Neuronal stem cell (in vitro differentiated cells): ENCODE measurements around the gene CEMIP.

ENCODE experiments used
- DNase-seq: peaks from one replicate; pipeline ENCODE4 v3.0.0-alpha.2; 2013; ENCODE audit warnings: low spot score
- H2AFZ ChIP-seq: one replicate; pipeline ENCODE4 v1.6.1; 2013; ENCODE audit warnings: mild to moderate bottlenecking, low read length, inconsistent platforms
- H2AK5ac ChIP-seq: 2 replicates; pipeline ENCODE4 v1.6.1; 2013; ENCODE audit warnings: low read depth, mild to moderate bottlenecking, inconsistent platforms, low read length, moderate library complexity, mixed read lengths
- H2BK120ac ChIP-seq: 2 replicates; pipeline ENCODE4 v1.6.1; 2013; ENCODE audit warnings: low read depth, mild to moderate bottlenecking, inconsistent platforms, low read length, moderate library complexity, mixed read lengths
- H2BK12ac ChIP-seq: one replicate; pipeline ENCODE4 v1.6.1; 2013; ENCODE audit warnings: low read length, inconsistent platforms
- H2BK15ac ChIP-seq: 2 replicates; pipeline ENCODE4 v1.6.1; 2013; ENCODE audit warnings: mild to moderate bottlenecking, low read length, inconsistent platforms, mixed read lengths
- H2BK5ac ChIP-seq: one replicate; pipeline ENCODE4 v1.6.1; 2013; ENCODE audit warnings: inconsistent platforms, mild to moderate bottlenecking, low read length, moderate library complexity
- H3K14ac ChIP-seq: one replicate; pipeline ENCODE4 v1.6.1; 2013; ENCODE audit warnings: low read length, inconsistent platforms
- H3K18ac ChIP-seq: 2 replicates; pipeline ENCODE4 v1.6.1; 2013; ENCODE audit warnings: low read length, inconsistent platforms
- H3K23ac ChIP-seq: 2 replicates; pipeline ENCODE4 v1.6.1; 2013; ENCODE audit warnings: low read depth, mild to moderate bottlenecking, mixed read lengths, low read length, inconsistent platforms; ENCODE audit not compliant: poor library complexity
- H3K27ac ChIP-seq: replicated peaks from 3 replicates; pipeline ENCODE4 v1.5.1; 2013; ENCODE audit warnings: low read length, inconsistent platforms
- H3K27me3 ChIP-seq, 3 experiments: 2 replicates each; pipeline ENCODE4 v1.6.1; 2013; ENCODE audit warnings: low read length in 3 of 3, mild to moderate bottlenecking in 2 of 3, inconsistent platforms in 1 of 3, low read depth in 1 of 3, mixed read lengths in 1 of 3, moderate library complexity in 1 of 3; ENCODE audit not compliant: control insufficient read depth in 3 of 3, insufficient read depth in 3 of 3
- H3K36me3 ChIP-seq, 2 donors: replicated peaks in 1 of 2; 2 replicates each; pipeline ENCODE4 v1.6.1; 2013; ENCODE audit warnings: low read length in 2 of 2; ENCODE audit not compliant: control insufficient read depth in 2 of 2, insufficient read depth in 2 of 2
- H3K4ac ChIP-seq: 2 replicates; pipeline ENCODE4 v1.6.1; 2013; ENCODE audit warnings: inconsistent platforms, mild to moderate bottlenecking, low read length, moderate library complexity
- H3K4me1 ChIP-seq, 2 donors: 1 replicate in 1 of 2; 2 replicates in 1 of 2; pipeline ENCODE4 v1.6.1; 2013; ENCODE audit warnings: low read length in 2 of 2, low read depth in 1 of 2; ENCODE audit not compliant: control insufficient read depth in 2 of 2, insufficient read depth in 1 of 2
- H3K4me2 ChIP-seq: one replicate; pipeline ENCODE4 v1.6.1; 2013; ENCODE audit warnings: mild to moderate bottlenecking, low read length, inconsistent platforms; ENCODE audit not compliant: insufficient read depth, poor library complexity, severe bottlenecking
- H3K4me3 ChIP-seq, 2 donors: 2 replicates each; pipeline ENCODE4 v1.5.1; 2013; ENCODE audit warnings: low read length in 2 of 2, mild to moderate bottlenecking in 2 of 2, inconsistent platforms in 1 of 2, moderate library complexity in 1 of 2
- H3K79me1 ChIP-seq: one replicate; pipeline ENCODE4 v1.6.1; 2013; ENCODE audit warnings: low read depth, mild to moderate bottlenecking, inconsistent platforms, low read length, moderate library complexity
- H3K9ac ChIP-seq: one replicate; pipeline ENCODE4 v1.6.1; 2013; ENCODE audit warnings: mild to moderate bottlenecking, low read depth, low read length, inconsistent platforms; ENCODE audit not compliant: poor library complexity
- H3K9me3 ChIP-seq, 2 donors: replicated peaks in 1 of 2; 2 replicates each; pipeline versions ENCODE3 to v1.6.1; 2013; ENCODE audit warnings: low read length in 2 of 2, mild to moderate bottlenecking in 2 of 2, inconsistent platforms in 1 of 2, low read depth in 1 of 2, mixed read lengths in 1 of 2, moderate library complexity in 1 of 2; ENCODE audit not compliant: control insufficient read depth in 2 of 2, insufficient read depth in 1 of 2
- H4K8ac ChIP-seq: one replicate; pipeline ENCODE4 v1.6.1; 2013; ENCODE audit warnings: low read depth, mild to moderate bottlenecking, inconsistent platforms, low read length, moderate library complexity
- H4K91ac ChIP-seq: one replicate; pipeline ENCODE4 v1.6.1; 2013; ENCODE audit warnings: low read length, low read depth, mild to moderate bottlenecking, inconsistent platforms; ENCODE audit not compliant: poor library complexity
- WGBS, 2 donors: extraction: QIAGEN DNeasy Blood & Tissue Kit; methylation state at CpG; one replicate each; pipeline ENCODE4 v1.1.7; 2013; ENCODE audit warnings: missing lambda C conversion rate in 2 of 2, mixed read lengths in 1 of 2; ENCODE audit not compliant: insufficient read length in 2 of 2, insufficient replicate concordance in 1 of 2; ENCODE audit errors: extremely low coverage in 2 of 2; 5-methylcytosine and 5-hydroxymethylcytosine counted together

Gene CEMIP

GRCh38 chr15:80931191-80931590 lies 152.0 kb downstream of the CEMIP start:
- Histone ChIP-seq H3K27ac (no peak overlapping the region), H3K4ac (no peak overlapping the region), H3K9ac (no peak overlapping the region), H2AFZ (no peak overlapping the region), H3K27me3 (no peaks in the 10 kb centered on the region), H3K9me3 (no peaks in the 10 kb centered on the region), H2BK15ac (no peak overlapping the region), H2BK5ac (no peak overlapping the region), H3K14ac (no peak overlapping the region), H2BK120ac (no peak overlapping the region), H2BK12ac (no peak overlapping the region), H2AK5ac (no peak overlapping the region), H3K4me3 (no peak overlapping the region), H3K36me3 (no peaks in the 10 kb centered on the region), H4K91ac (no peak overlapping the region), H3K18ac (no peak overlapping the region), H4K8ac (no peak overlapping the region), H3K79me1 (no peaks in the 10 kb centered on the region), H3K4me2 (no peak overlapping the region), H3K4me1 (peaks cover 6 to 8% of the 10 kb centered on the region in 2 donors), H3K23ac (no peak overlapping the region)
- DNase-seq, result no peak
- no CpG with 5 or more reads among the region's 2 CpGs for WGBS, 2 donors

DNA sequence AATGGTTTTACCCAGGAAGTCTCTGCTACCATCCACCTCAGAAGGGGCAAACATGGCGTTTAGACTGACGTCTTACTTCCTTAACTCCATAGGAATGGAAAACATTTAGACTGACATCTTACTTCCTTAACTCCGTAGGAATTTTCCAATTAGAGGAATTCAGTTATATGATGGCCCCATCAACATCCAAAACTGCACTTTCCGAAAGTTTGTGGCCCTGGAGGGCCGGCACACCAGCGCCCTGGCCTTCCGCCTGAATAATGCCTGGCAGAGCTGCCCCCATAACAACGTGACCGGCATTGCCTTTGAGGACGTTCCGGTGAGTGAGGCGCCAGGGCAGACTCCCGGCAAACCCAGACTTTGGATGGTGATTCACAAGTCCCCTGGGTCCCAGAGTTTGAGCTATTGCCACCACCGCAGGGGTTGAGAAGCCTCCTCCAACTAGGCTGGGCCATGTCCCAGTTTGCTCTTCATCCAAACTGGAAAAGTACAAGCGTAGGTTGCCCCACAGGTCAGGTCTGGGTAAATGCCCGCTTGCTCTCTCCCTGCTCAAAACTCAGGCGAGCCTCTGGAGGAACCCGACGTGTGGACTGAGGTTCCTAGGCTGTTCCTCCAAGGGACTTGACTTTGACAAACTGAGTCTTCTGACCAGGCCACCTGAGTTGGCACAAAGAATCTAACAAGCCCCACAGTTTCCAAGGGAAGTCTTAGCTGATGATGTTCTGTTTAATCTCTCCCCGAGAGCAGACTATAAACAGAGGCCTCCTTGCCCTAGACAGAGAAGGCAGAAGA lies 152.7 kb downstream of the CEMIP start:
- Histone ChIP-seq H4K8ac (no peak overlapping the region), H2AFZ (no peak overlapping the region), H3K14ac (no peak overlapping the region), H3K23ac (no peak overlapping the region), H2BK12ac (no peak overlapping the region), H2BK120ac (no peak overlapping the region), H3K27ac (no peak overlapping the region), H3K9ac (no peak overlapping the region), H3K4me2 (no peak overlapping the region), H2AK5ac (no peak overlapping the region), H2BK15ac (no peak overlapping the region), H4K91ac (no peak overlapping the region), H3K4ac (no peak overlapping the region), H3K9me3 (no peaks in the 10 kb centered on the region), H3K4me3 (no peak overlapping the region), H3K79me1 (no peaks in the 10 kb centered on the region), H3K27me3 (no peaks in the 10 kb centered on the region), H2BK5ac (no peak overlapping the region), H3K18ac (no peak overlapping the region), H3K4me1 (peaks cover 6 to 8% of the 10 kb centered on the region in 2 donors), H3K36me3 (no peaks in the 10 kb centered on the region)
- no peak for DNase-seq
- no CpG with 5 or more reads among the region's 20 CpGs for WGBS, 2 donors

DNA sequence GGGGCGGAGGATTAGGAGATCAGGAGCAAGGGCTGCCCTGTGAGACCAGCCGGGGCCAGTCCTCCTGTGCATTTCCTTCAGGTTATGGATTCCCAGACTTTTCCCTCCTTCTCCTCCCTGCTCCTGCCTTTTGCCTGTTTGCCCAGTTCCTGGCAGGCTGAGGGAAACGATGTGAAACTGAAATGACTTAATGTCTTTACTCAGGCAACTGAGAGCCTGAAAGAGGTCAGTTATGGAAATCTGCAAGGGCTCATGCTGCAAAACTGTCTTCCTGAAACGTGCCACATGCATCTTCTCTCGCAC lies 153.3 kb downstream of the CEMIP start:
- Histone ChIP-seq H2AFZ (no peak overlapping the region), H2BK12ac (no peak overlapping the region), H3K9me3 (no peaks in the 10 kb centered on the region), H3K27me3 (no peaks in the 10 kb centered on the region), H4K91ac (no peak overlapping the region), H2BK15ac (no peak overlapping the region), H2AK5ac (no peak overlapping the region), H4K8ac (no peak overlapping the region), H3K27ac (no peak overlapping the region), H3K4ac (no peak overlapping the region), H3K79me1 (no peaks in the 10 kb centered on the region), H3K9ac (no peak overlapping the region), H2BK5ac (no peak overlapping the region), H2BK120ac (no peak overlapping the region), H3K36me3 (no peaks in the 10 kb centered on the region), H3K4me1 (peaks cover 6 to 8% of the 10 kb centered on the region in 2 donors), H3K23ac (no peak overlapping the region), H3K4me2 (no peak overlapping the region), H3K18ac (no peak overlapping the region), H3K14ac (no peak overlapping the region), H3K4me3 (no peak overlapping the region)
- no CpG with 5 or more reads among the region's 5 CpGs for WGBS, 2 donors
- no peak for DNase-seq

DNA sequence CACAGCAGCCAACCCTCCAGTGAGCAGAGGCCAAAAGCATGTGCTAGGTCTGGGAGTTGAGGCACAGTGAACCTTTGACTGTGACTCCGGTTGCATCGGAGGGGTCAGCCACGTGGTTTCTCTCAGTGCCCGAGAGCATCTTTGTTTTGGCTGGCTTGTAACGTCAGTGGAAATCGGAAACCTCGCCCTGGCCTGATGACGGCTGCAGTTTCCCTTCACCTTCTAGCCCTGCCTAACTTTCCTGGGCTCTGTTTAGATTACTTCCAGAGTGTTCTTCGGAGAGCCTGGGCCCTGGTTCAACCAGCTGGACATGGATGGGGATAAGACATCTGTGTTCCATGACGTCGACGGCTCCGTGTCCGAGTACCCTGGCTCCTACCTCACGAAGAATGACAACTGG lies 153.8 kb downstream of the CEMIP start:
- Histone ChIP-seq H2BK15ac (no peak overlapping the region), H3K27me3 (no peaks in the 10 kb centered on the region)

More for the DNA sequence above, 153.8 kb downstream of the CEMIP start:
- H3K23ac ChIP-seq, result no peak overlapping the region
- no peak overlapping the region for H3K4ac ChIP-seq
- no peak overlapping the region for H2BK120ac ChIP-seq
- H3K4me2 ChIP-seq, result no peak overlapping the region
- DNase-seq, result no peak
- H4K8ac ChIP-seq, result no peak overlapping the region
- H3K27ac ChIP-seq, result no peak overlapping the region
- no peaks in the 10 kb centered on the region for H3K36me3 ChIP-seq
- no CpG with 5 or more reads among the region's 15 CpGs for WGBS, 2 donors
- H3K4me1 ChIP-seq, result peaks cover 6 to 8% of the 10 kb centered on the region in 2 donors
- no peak overlapping the region for H2BK12ac ChIP-seq
- no peak overlapping the region for H3K4me3 ChIP-seq
- no peak overlapping the region for H3K18ac ChIP-seq
- no peak overlapping the region for H2BK5ac ChIP-seq
- H3K9me3 ChIP-seq, result no peaks in the 10 kb centered on the region
- no peaks in the 10 kb centered on the region for H3K79me1 ChIP-seq
- no peak overlapping the region for H3K14ac ChIP-seq
- H2AK5ac ChIP-seq, result no peak overlapping the region
- H4K91ac ChIP-seq, result no peak overlapping the region
- no peak overlapping the region for H3K9ac ChIP-seq
- H2AFZ ChIP-seq, result no peak overlapping the region
